K562 (cell line): ENCODE data around the gene CD52. TPM values are rescaled to one million over a fixed set of nuclear protein-coding genes. Genes with fewer than 3 reads are reported as not detected.

Experiments
- ATAC-seq: fragments of 200-7000 bp; cut with Tn5 transposase; 3 replicates; pipeline ENCODE4 v1.9.1; 2020; ENCODE audit warnings: moderate library complexity
- BruUV-seq: library from RNA; stranded (reverse); fragments of 400-500 nt; replicated peaks from 2 replicates; lab custom pipeline; 2021; lab: Mats Ljungman, UMichigan
- CTCF ChIA-PET: fragments of 300-600 bp; formaldehyde crosslinking; extraction: SDS; loops from one replicate; lab custom pipeline; 2021; ENCODE audit warnings: low intra/inter-chr PET ratio; lab: Yijun Ruan, JAX
- POLR2A ChIA-PET: fragments of 300-600, 350-650 bp; sonication (Branson Sonifier 250); formaldehyde crosslinking; extraction: SDS; loops from one replicate; lab custom pipeline; 2021; ENCODE audit warnings: antibody characterized with exemption, inconsistent platforms; lab: Yijun Ruan, JAX
- DNase-seq, 4 experiments: peaks; one replicate each; pipeline versions ENCODE4 v3.0.0 to v3.0.0-alpha.2; 2011 to 2018; ENCODE audit warnings: low spot score in 3 of 4, mixed read lengths in 3 of 4; ENCODE audit errors: extremely low read depth in 1 of 4
- FAIRE-seq: peaks from 2 replicates; lab custom pipeline; 2011; peaks lifted over from hg19 to GRCh38; lab: Jason Lieb, UNC
- H2AFZ ChIP-seq: 2 replicates; pipeline ENCODE4 v1.6.0; 2011; ENCODE audit warnings: low read depth, low read length, control low read depth, inconsistent platforms
- H3K27ac ChIP-seq: fragments of 200-600 bp; 3 replicates; pipeline ENCODE4 v1.8.0; 2011; ENCODE audit warnings: low read depth, mild to moderate bottlenecking, control low read depth, inconsistent platforms, low read length, moderate library complexity, mixed read lengths; ENCODE audit errors: extremely low read depth
- H3K27me3 ChIP-seq, 2 experiments: fragments of 300-600 bp in 1 of 2; 2 replicates in 1 of 2; 3 replicates in 1 of 2; pipeline versions ENCODE4 v1.6.0 to v1.8.0; 2011; ENCODE audit warnings: inconsistent platforms in 2 of 2, low read length in 2 of 2, mild to moderate bottlenecking in 1 of 2, mixed read lengths in 1 of 2, moderate library complexity in 1 of 2; ENCODE audit not compliant: control insufficient read depth in 2 of 2, insufficient read depth in 2 of 2
- H3K36me3 ChIP-seq: fragments of 300-600 bp; 3 replicates; pipeline ENCODE4 v1.8.0; 2011; ENCODE audit warnings: mild to moderate bottlenecking, low read length, inconsistent platforms; ENCODE audit not compliant: control insufficient read depth, insufficient read depth
- H3K4me1 ChIP-seq, 2 experiments: fragments of 200-600 bp in 1 of 2; replicated peaks in 1 of 2; 2 replicates in 1 of 2; 3 replicates in 1 of 2; pipeline versions ENCODE4 v1.5.1 to v1.8.0; 2011; ENCODE audit warnings: inconsistent platforms in 2 of 2, low read length in 2 of 2, mild to moderate bottlenecking in 1 of 2, mixed read lengths in 1 of 2, moderate library complexity in 1 of 2; ENCODE audit not compliant: control insufficient read depth in 2 of 2, insufficient read depth in 2 of 2
- H3K4me2 ChIP-seq: 2 replicates; pipeline ENCODE4 v1.6.1; 2011; ENCODE audit warnings: low read length, control low read depth, inconsistent platforms, mixed read lengths; ENCODE audit not compliant: insufficient read depth
- H3K4me3 ChIP-seq: fragments of 200-600 bp; sonication (generic), shearing (Covaris generic); 2 replicates; pipeline ENCODE4 v1.5.1; 2016; ENCODE audit warnings: control low read depth, inconsistent platforms
- H3K79me2 ChIP-seq: fragments of 200-600 bp; 3 replicates; pipeline ENCODE4 v1.8.0; 2011; ENCODE audit warnings: low read length, inconsistent platforms; ENCODE audit not compliant: control insufficient read depth, insufficient read depth
- H3K9ac ChIP-seq, 2 experiments: 2 replicates each; pipeline versions ENCODE4 v1.6.0 to v1.6.1; 2011; ENCODE audit warnings: low read depth in 2 of 2, low read length in 2 of 2, control low read depth in 1 of 2, inconsistent platforms in 1 of 2, mild to moderate bottlenecking in 1 of 2, mixed read lengths in 1 of 2; ENCODE audit not compliant: insufficient read depth in 1 of 2
- H3K9me1 ChIP-seq: one replicate; pipeline ENCODE4 v1.6.0; 2011; ENCODE audit warnings: inconsistent platforms, mild to moderate bottlenecking, low read length, moderate library complexity; ENCODE audit not compliant: control insufficient read depth, insufficient read depth
- H3K9me3 ChIP-seq: replicated peaks from 2 replicates; pipeline ENCODE4 v1.5.1; 2011; ENCODE audit warnings: low read depth, low read length, inconsistent platforms; ENCODE audit not compliant: control insufficient read depth, insufficient read depth
- H4K20me1 ChIP-seq: replicated peaks from 2 replicates; pipeline ENCODE4 v1.6.1; 2011; ENCODE audit warnings: low read length, inconsistent platforms, mixed read lengths; ENCODE audit not compliant: control insufficient read depth, insufficient read depth
- FUS ChIP-seq: fragments of 200-400 bp; formaldehyde crosslinking; optimal IDR thresholded peaks from 2 replicates; pipeline ENCODE3; 2017; ENCODE audit warnings: low read depth, low read length
- RBFOX2 ChIP-seq: fragments of 200-400 bp; formaldehyde crosslinking; IDR thresholded peaks from 2 replicates; pipeline ENCODE4 v1.6.1; 2017; ENCODE audit warnings: low read depth, mild to moderate bottlenecking, low read length, moderate library complexity
- SMARCA4 ChIP-seq: fragments of 450-650 bp; IDR thresholded peaks from 2 replicates; pipeline ENCODE4 v1.6.1; 2016
- ZNF551 ChIP-seq: fragments of 250-450 bp; sonication (Bioruptor Pico); IDR thresholded peaks from 2 replicates; pipeline ENCODE4 v1.5.0; 2021; ENCODE audit warnings: mild to moderate bottlenecking, moderate library complexity
- ZNF699 ChIP-seq: fragments of 250-450 bp; sonication (Bioruptor Pico); IDR thresholded peaks from 2 replicates; pipeline ENCODE4 v1.8.0; 2021; ENCODE audit warnings: mild to moderate bottlenecking, moderate library complexity; ENCODE audit not compliant: insufficient replicate concordance
- WGBS: fragments of 100-300 bp; shearing (Covaris generic); methylation state at CpG from one replicate; pipeline ENCODE4 v1.1.6; 2016; ENCODE audit warnings: low coverage, mixed read lengths; ENCODE audit not compliant: insufficient coverage; ENCODE audit errors: missing lambda C conversion rate; 5-methylcytosine and 5-hydroxymethylcytosine counted together
- in situ Hi-C: fragments of 300-500 bp; cut with MboI; formaldehyde crosslinking; loops from 4 replicates; pipeline ENCODE4 v1.15.0; 2018; ENCODE audit warnings: inconsistent platforms, mixed read lengths
- intact Hi-C: fragments of 100-400 bp; cut with micrococcal nuclease; formaldehyde crosslinking; loops from 2 replicates; pipeline ENCODE4 v1.14.2; 2022
- polyA plus RNA-seq, 8 experiments: library from polyadenylated mRNA; depleted of rRNA in 4 of 8; stranded (reverse) in 5 of 8; unstranded in 3 of 8; fragments of >200 nt; fragmentation: Nextera tagmentation in 2 of 8; fragmentation: Illumina TruSeq in 1 of 8; extraction: Ambion mirVana in 2 of 8; extraction: Trizol in 1 of 8; gene quantifications; 2 replicates each; pipeline versions ENCODE4 v1.2.1 to v1.2.3, GENCODE V29; 2011 to 2014; ENCODE audit warnings: inconsistent platforms in 1 of 8, missing spikeins in 1 of 8
- total RNA-seq, 7 experiments: library from RNA; depleted of rRNA in 6 of 7; stranded (reverse); fragments of >200 nt in 6 of 7; fragmentation: Illumina TruSeq in 2 of 7; extraction: Trizol in 2 of 7; gene quantifications; 2 replicates each; pipeline versions ENCODE4 v1.2.1 to v1.2.3, GENCODE V29; 2011 to 2021; ENCODE audit warnings: low replicate concordance in 1 of 7
- TF ChIP-seq, protein P1 (sequence below): fragments of 250-450 bp; sonication (Bioruptor Pico); IDR thresholded peaks from 2 replicates; pipeline ENCODE4 v1.4.0; 2020

Gene CD52
- total and polyA plus RNA-seq, 9 of the 15 experiments (the other 6 are each of a cell fraction or from before 2014, with no cell fraction given): 34.9 to 488 (median 173) TPM

DNA sequence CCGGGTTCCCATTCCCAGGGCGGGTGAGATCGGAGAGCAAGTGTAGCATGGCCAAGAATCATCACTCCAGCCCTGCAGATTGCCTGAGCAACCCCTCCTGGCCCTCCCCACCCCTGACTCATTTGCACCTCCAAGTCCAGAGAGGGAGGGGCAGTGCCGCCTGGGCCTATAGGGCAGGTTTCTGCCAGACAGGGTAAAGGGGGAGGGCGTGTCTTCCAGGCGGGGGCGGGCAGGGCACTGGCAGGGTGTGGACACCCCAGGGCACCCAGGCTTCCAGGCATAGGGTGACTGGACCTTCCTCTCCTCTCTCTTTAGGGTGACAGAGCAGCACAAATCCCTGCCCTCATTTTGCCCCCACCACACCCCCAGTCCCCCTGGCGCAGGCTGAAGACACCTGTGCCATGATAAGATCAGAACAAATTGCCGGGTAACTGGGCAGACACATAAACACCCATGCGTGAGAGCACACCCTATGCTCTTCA lies 39.4 kb downstream of the CD52 start:
- no peaks in the 10 kb centered on the region for H3K79me2 ChIP-seq
- peak overlapping the region in 1 of 2 experiments; percentile 6; a peak in 1 of 4 replicates for H3K9ac ChIP-seq
- FAIRE-seq (no peak), ATAC-seq (no peak), DNase-seq (no peak)
- no peak overlapping the region for H3K4me2 ChIP-seq
- ChIA-PET POLR2A (interaction anchor here (0.5 to 1.5 kb wide), 2 partner anchors 16 to 116 kb away, joined by 3 to 5 read pairs; no protein-coding TSS in a partner anchor), CTCF (no interaction called here)
- no peaks in the 10 kb centered on the region for H3K9me1 ChIP-seq
- no peaks in the 10 kb centered on the region; a peak in 1 of 5 replicates for H3K27me3 ChIP-seq
- no peak for TF ChIP-seq ZNF551 (CRISPR knock-in tag)
- TF ChIP-seq, protein P1, sequence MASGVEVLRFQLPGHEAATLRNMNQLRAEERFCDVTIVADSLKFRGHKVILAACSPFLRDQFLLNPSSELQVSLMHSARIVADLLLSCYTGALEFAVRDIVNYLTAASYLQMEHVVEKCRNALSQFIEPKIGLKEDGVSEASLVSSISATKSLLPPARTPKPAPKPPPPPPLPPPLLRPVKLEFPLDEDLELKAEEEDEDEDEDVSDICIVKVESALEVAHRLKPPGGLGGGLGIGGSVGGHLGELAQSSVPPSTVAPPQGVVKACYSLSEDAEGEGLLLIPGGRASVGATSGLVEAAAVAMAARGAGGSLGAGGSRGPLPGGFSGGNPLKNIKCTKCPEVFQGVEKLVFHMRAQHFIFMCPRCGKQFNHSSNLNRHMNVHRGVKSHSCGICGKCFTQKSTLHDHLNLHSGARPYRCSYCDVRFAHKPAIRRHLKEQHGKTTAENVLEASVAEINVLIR (CRISPR knock-in tag): no peak
- TF ChIP-seq RBFOX2: no peak
- TF ChIP-seq ZNF699: no peak
- TF ChIP-seq SMARCA4: no peak
- TF ChIP-seq FUS: no peak
- no peaks in the 10 kb centered on the region for H3K9me3 ChIP-seq
- H2AFZ ChIP-seq: no peak overlapping the region
- no peaks in the 10 kb centered on the region for H3K36me3 ChIP-seq
- peaks cover 7 to 48% of the 10 kb centered on the region in 2 experiments; a peak in 4 of 5 replicates for H3K4me1 ChIP-seq
- no peak overlapping the region for H3K27ac ChIP-seq
- no peak overlapping the region for H3K4me3 ChIP-seq
- in situ Hi-C loops (no loop called here), intact Hi-C loops (no loop called here)
- 67% methylated on average over 10 of the region's 10 CpGs for WGBS
- BruUV-seq: no TSS peak
- no peaks in the 10 kb centered on the region for H4K20me1 ChIP-seq
